T-cell (primary cell): ENCODE measurements around the gene CST9. TPM values are rescaled to one million over a fixed set of nuclear protein-coding genes. Genes with fewer than 3 reads are reported as not detected.

ENCODE experiments used
- ATAC-seq, 4 experiments: fragments of 200-7000 bp in 3 of 4; fragments of 150-1000 bp in 1 of 4; cut with Tn5 transposase; replicated peaks in 1 of 4; 1 replicate in 3 of 4; 2 replicates in 1 of 4; pipeline ENCODE4 v1.10.0; 2021; ENCODE audit warnings: moderate library complexity in 3 of 4, mild to moderate bottlenecking in 2 of 4, moderate number of reproducible peaks in 1 of 4
- CTCF ChIA-PET, 2 donors: fragments of 300-600 bp; sonication (Branson Sonifier 250); formaldehyde crosslinking; loops; one replicate each; lab custom pipeline; 2022; ENCODE audit warnings: antibody characterized with exemption in 2 of 2; lab: Charles Lee
- POLR2A ChIA-PET, 2 donors: fragments of 300-600 bp; sonication (Branson Sonifier 250); formaldehyde crosslinking; loops; one replicate each; lab custom pipeline; 2022; ENCODE audit warnings: antibody characterized with exemption in 2 of 2; lab: Charles Lee
- DNase-seq, 35 experiments: peaks; one replicate each; pipeline versions ENCODE4 v3.0.0 to v3.0.0-alpha.2; 2013 to 2023
- H3K27ac ChIP-seq: one replicate; pipeline ENCODE4 v1.5.1; 2013; ENCODE audit warnings: low read length
- H3K27me3 ChIP-seq, 2 experiments: replicated peaks in 1 of 2; 1 replicate in 1 of 2; 2 replicates in 1 of 2; pipeline versions ENCODE4 v1.6.1 to v1.7.0; 2013; ENCODE audit warnings: low read length in 1 of 2, mixed read lengths in 1 of 2; ENCODE audit not compliant: control insufficient read depth in 2 of 2, insufficient read depth in 2 of 2; ENCODE audit errors: extremely low read depth in 1 of 2
- H3K36me3 ChIP-seq, 2 donors: 1 replicate in 1 of 2; 2 replicates in 1 of 2; pipeline versions ENCODE4 v1.6.1 to v1.7.0; 2013; ENCODE audit warnings: low read length in 1 of 2; ENCODE audit not compliant: control insufficient read depth in 2 of 2, insufficient read depth in 1 of 2; ENCODE audit errors: extremely low read depth in 1 of 2
- H3K4me1 ChIP-seq, 2 experiments: 1 replicate in 1 of 2; 2 replicates in 1 of 2; pipeline versions ENCODE4 v1.6.1 to v1.7.0; 2013; ENCODE audit warnings: low read length in 2 of 2, mixed read lengths in 1 of 2; ENCODE audit not compliant: insufficient read depth in 2 of 2, control insufficient read depth in 1 of 2; ENCODE audit errors: extremely low read depth in 1 of 2
- H3K4me3 ChIP-seq, 2 donors: 1 replicate in 1 of 2; 2 replicates in 1 of 2; pipeline versions ENCODE4 v1.5.1 to v1.7.0; 2013; ENCODE audit warnings: mild to moderate bottlenecking in 2 of 2, low read length in 1 of 2, moderate library complexity in 1 of 2; ENCODE audit not compliant: control insufficient read depth in 1 of 2; ENCODE audit errors: extremely low read depth in 1 of 2
- H3K9me3 ChIP-seq: 2 replicates; pipeline ENCODE4 v1.7.0; 2013
- H3K27ac Mint-ChIP-seq, 2 donors: one replicate each; pipeline ENCODE4 v1.8.0; 2020 to 2021; ENCODE audit warnings: mild to moderate bottlenecking in 2 of 2, mixed read lengths in 2 of 2
- H3K27me3 Mint-ChIP-seq, 2 donors: one replicate each; pipeline ENCODE4 v1.8.0; 2021 to 2022; ENCODE audit warnings: mixed read lengths in 2 of 2
- H3K36me3 Mint-ChIP-seq: one replicate; pipeline ENCODE4 v1.8.0; 2021; ENCODE audit warnings: mixed read lengths
- H3K4me1 Mint-ChIP-seq, 3 donors: one replicate each; pipeline ENCODE4 v1.8.0; 2020 to 2022; ENCODE audit warnings: mixed read lengths in 3 of 3, mild to moderate bottlenecking in 1 of 3
- H3K4me3 Mint-ChIP-seq, 3 donors: one replicate each; pipeline ENCODE4 v1.8.0; 2020 to 2022; ENCODE audit warnings: mild to moderate bottlenecking in 3 of 3, mixed read lengths in 3 of 3, moderate library complexity in 3 of 3
- H3K9me3 Mint-ChIP-seq, 3 donors: one replicate each; pipeline ENCODE4 v1.8.0; 2020 to 2022; ENCODE audit warnings: mixed read lengths in 3 of 3
- WGBS: methylation state at CpG from one replicate; pipeline ENCODE4 v1.1.5; 2013; ENCODE audit warnings: missing lambda C conversion rate; ENCODE audit not compliant: insufficient coverage; 5-methylcytosine and 5-hydroxymethylcytosine counted together
- total RNA-seq, 35 experiments: library from RNA in 6 of 35; stranded (reverse) in 6 of 35; fragments of 120-200 nt in 1 of 35; gene quantifications; one replicate each; pipeline versions ENCODE4 v1.2.1 to v1.2.4 and lab custom pipeline; 2013 to 2026

The CST9 gene
- total RNA-seq, 5 donors from 2014 or later (not counting 1 experiment from before 2014, with no cell fraction given): not detected

GRCh38 chr20:23596579-23597250, 9.0 kb downstream of the CST9 start:
- ATAC-seq (no peak), DNase-seq (no peak)
- CTCF ChIA-PET: no interaction called here
- H3K9me3 Mint-ChIP-seq: no peaks in the 10 kb centered on the region
- Histone ChIP-seq H3K36me3 (no peaks in the 10 kb centered on the region), H3K9me3 (no peaks in the 10 kb centered on the region), H3K4me1 (no peaks in the 10 kb centered on the region), H3K4me3 (no peak overlapping the region), H3K27ac (no peak overlapping the region), H3K27me3 (peaks cover 0 to 1% of the 10 kb centered on the region in 2 experiments)
- H3K36me3 Mint-ChIP-seq: no peaks in the 10 kb centered on the region
- WGBS: no CpG with 5 or more reads among the region's 2 CpGs
- H3K27me3 Mint-ChIP-seq: peaks cover 2 to 4% of the 10 kb centered on the region in 2 donors
- no peak overlapping the region for H3K27ac Mint-ChIP-seq
- POLR2A ChIA-PET: no interaction called here
- no peaks in the 10 kb centered on the region for H3K4me1 Mint-ChIP-seq
- no peak overlapping the region for H3K4me3 Mint-ChIP-seq

- Histone ChIP-seq H3K27me3 (no peaks in the 10 kb centered on the region), H3K4me3 (no peak overlapping the region), H3K4me1 (no peaks in the 10 kb centered on the region), H3K36me3 (no peaks in the 10 kb centered on the region), H3K27ac (no peak overlapping the region), H3K9me3 (no peaks in the 10 kb centered on the region)
- Mint-ChIP-seq H3K9me3 (no peaks in the 10 kb centered on the region), H3K4me3 (no peak overlapping the region), H3K36me3 (no peaks in the 10 kb centered on the region), H3K27me3 (peaks cover 2 to 4% of the 10 kb centered on the region in 2 donors), H3K27ac (no peak overlapping the region), H3K4me1 (no peaks in the 10 kb centered on the region)
- POLR2A ChIA-PET: no interaction called here
- DNase-seq: no peak
- no peak for ATAC-seq
- CTCF ChIA-PET: no interaction called here
- WGBS: no CpG with 5 or more reads among the region's 1 CpG
Measured at GRCh38 chr20:23595941-23596340, 9.8 kb downstream of the CST9 start.

- no peaks in the 10 kb centered on the region for H3K36me3 Mint-ChIP-seq
- ATAC-seq: no peak
Measured at GRCh38 chr20:23588434-23589403, 17.0 kb downstream of the CST9 start.

GRCh38 chr20:23587631-23588030, 18.1 kb downstream of the CST9 start:
- Mint-ChIP-seq H3K27ac (no peak overlapping the region), H3K4me1 (peaks cover 0 to 5% (median 0%) of the 10 kb centered on the region in 3 donors), H3K9me3 (no peaks in the 10 kb centered on the region), H3K27me3 (peaks cover 15 to 20% of the 10 kb centered on the region in 2 donors), H3K36me3 (no peaks in the 10 kb centered on the region), H3K4me3 (no peak overlapping the region)
- WGBS: 89% methylated on average over 7 of the region's 7 CpGs
- H3K27ac ChIP-seq: no peak overlapping the region
- H3K27me3 ChIP-seq: peaks cover 0 to 20% of the 10 kb centered on the region in 2 experiments
- peaks cover 0 to 2% of the 10 kb centered on the region in 2 experiments for H3K4me1 ChIP-seq
- POLR2A ChIA-PET: no interaction called here
- CTCF ChIA-PET: no interaction called here
- DNase-seq (no peak), ATAC-seq (no peak)
- H3K36me3 ChIP-seq: no peaks in the 10 kb centered on the region
- no peaks in the 10 kb centered on the region for H3K9me3 ChIP-seq
- no peak overlapping the region for H3K4me3 ChIP-seq

More at GRCh38 chr20:23588434-23589403, 17.0 kb downstream of the CST9 start:
- Mint-ChIP-seq H3K27me3 (peaks cover 10 to 17% of the 10 kb centered on the region in 2 donors), H3K9me3 (no peaks in the 10 kb centered on the region), H3K4me3 (no peak overlapping the region), H3K4me1 (peaks cover 0 to 5% (median 0%) of the 10 kb centered on the region in 3 donors), H3K27ac (no peak overlapping the region)
- ChIA-PET CTCF (no interaction called here), POLR2A (interaction anchor here in 1 of 2 donors (0.6 kb wide), 1 partner anchor 879 kb away, joined by 3 read pairs; no protein-coding TSS in a partner anchor)
- DNase-seq: no peak
- 64% methylated on average over 3 of the region's 10 CpGs for WGBS
- Histone ChIP-seq H3K27ac (no peak overlapping the region), H3K27me3 (peaks cover 0 to 20% of the 10 kb centered on the region in 2 experiments), H3K4me1 (peaks cover 0 to 2% of the 10 kb centered on the region in 2 experiments), H3K4me3 (no peak overlapping the region), H3K9me3 (no peaks in the 10 kb centered on the region), H3K36me3 (no peaks in the 10 kb centered on the region)

- H3K27me3 ChIP-seq: peaks cover 0 to 25% of the 10 kb centered on the region in 2 experiments
- Mint-ChIP-seq H3K9me3 (no peaks in the 10 kb centered on the region), H3K4me1 (peaks cover 0 to 5% (median 0%) of the 10 kb centered on the region in 3 donors), H3K4me3 (no peak overlapping the region), H3K36me3 (no peaks in the 10 kb centered on the region), H3K27me3 (peaks cover 20 to 25% of the 10 kb centered on the region in 2 donors), H3K27ac (no peak overlapping the region)
- ATAC-seq (no peak), DNase-seq (no peak)
- POLR2A ChIA-PET: no interaction called here
- H3K9me3 ChIP-seq: no peaks in the 10 kb centered on the region
- H3K4me3 ChIP-seq: no peak overlapping the region
- H3K36me3 ChIP-seq: no peaks in the 10 kb centered on the region
- no peak overlapping the region for H3K27ac ChIP-seq
- 83% methylated on average over 9 of the region's 13 CpGs for WGBS
- H3K4me1 ChIP-seq: peaks cover 0 to 2% of the 10 kb centered on the region in 2 experiments
- CTCF ChIA-PET: no interaction called here
Measured at GRCh38 chr20:23586735-23587525, 18.8 kb downstream of the CST9 start.
